ENCODE data around the gene CADPS. TPM values are rescaled to one million over a fixed set of nuclear protein-coding genes. Genes with fewer than 3 reads are reported as not detected.
A peak's percentile ranks its signal among the peaks of the same experiment; 100 is the strongest.
"Not testable (repeated sequence)": the region's sequence is repeated elsewhere in the genome, so short reads cannot be mapped to it uniquely, and the experiment has no call there.

The CADPS gene
- total and polyA plus RNA-seq, 5 donors from 2014 or later, result not detected

- DNase-seq (no peak), ATAC-seq (ENCODE audit: low read depth in 2 of 2) (no peak)
- Mint-ChIP-seq H3K4me1 (no peaks in the 10 kb centered on the region), H3K9me3 (peaks cover 0 to 11% (median 6%) of the 10 kb centered on the region in 7 donors), H3K4me3 (no peak overlapping the region), H3K27me3 (no peaks in the 10 kb centered on the region), H3K36me3 (no peaks in the 10 kb centered on the region), H3K27ac (no peak overlapping the region)
- Histone ChIP-seq H3K4me1 (ENCODE audit: control insufficient read depth, insufficient read depth, low read length, poor library complexity, severe bottlenecking) (no peaks in the 10 kb centered on the region), H3K27ac (ENCODE audit: insufficient read depth, low read length, poor library complexity, severe bottlenecking) (no peak overlapping the region), H3K4me3 (ENCODE audit: low read depth, low read length) (no peak overlapping the region), H3K9me3 (ENCODE audit: control insufficient read depth in 2 of 2, low read length in 2 of 2) (peaks cover 0 to 3% of the 10 kb centered on the region in 2 experiments), H3K27me3 (ENCODE audit: control insufficient read depth, insufficient read depth, low read length) (no peaks in the 10 kb centered on the region), H3K36me3 (ENCODE audit: control insufficient read depth, insufficient read depth, low read length) (no peaks in the 10 kb centered on the region)
Measured at GRCh38 chr3:62584636-62585035, 290.6 kb downstream of the CADPS start.

GRCh38 chr3:62582495-62583172 is 292.6 kb downstream of the CADPS start:
- Mint-ChIP-seq H3K27me3 (no peaks in the 10 kb centered on the region), H3K27ac (no peak overlapping the region), H3K4me1 (no peaks in the 10 kb centered on the region), H3K36me3 (no peaks in the 10 kb centered on the region), H3K9me3 (peaks cover 0 to 20% (median 6%) of the 10 kb centered on the region in 7 donors), H3K4me3 (no peak overlapping the region)
- ATAC-seq (ENCODE audit: low read depth in 2 of 2) (no peak), DNase-seq (no peak)
- Histone ChIP-seq H3K27ac (ENCODE audit: insufficient read depth, low read length, poor library complexity, severe bottlenecking) (no peak overlapping the region), H3K27me3 (ENCODE audit: control insufficient read depth, insufficient read depth, low read length) (no peaks in the 10 kb centered on the region), H3K9me3 (ENCODE audit: control insufficient read depth in 2 of 2, low read length in 2 of 2) (peaks cover 0 to 4% of the 10 kb centered on the region in 2 experiments), H3K4me3 (ENCODE audit: low read depth, low read length) (no peak overlapping the region), H3K4me1 (ENCODE audit: control insufficient read depth, insufficient read depth, low read length, poor library complexity, severe bottlenecking) (no peaks in the 10 kb centered on the region), H3K36me3 (ENCODE audit: control insufficient read depth, insufficient read depth, low read length) (no peaks in the 10 kb centered on the region)

- not testable (repeated sequence) for H3K27ac Mint-ChIP-seq; H3K4me1 Mint-ChIP-seq; H3K9me3 ChIP-seq (ENCODE audit: control insufficient read depth in 2 of 2, low read length in 2 of 2); ATAC-seq (ENCODE audit: low read depth in 2 of 2); H3K4me1 ChIP-seq (ENCODE audit: control insufficient read depth, insufficient read depth, low read length, poor library complexity, severe bottlenecking); H3K4me3 ChIP-seq (ENCODE audit: low read depth, low read length); H3K27me3 ChIP-seq (ENCODE audit: control insufficient read depth, insufficient read depth, low read length); H3K4me3 Mint-ChIP-seq; H3K36me3 ChIP-seq (ENCODE audit: control insufficient read depth, insufficient read depth, low read length); DNase-seq; H3K27me3 Mint-ChIP-seq; H3K27ac ChIP-seq (ENCODE audit: insufficient read depth, low read length, poor library complexity, severe bottlenecking); H3K36me3 Mint-ChIP-seq
- H3K9me3 Mint-ChIP-seq, result peaks cover 0 to 20% (median 8%) of the 10 kb centered on the region in 7 donors
Measured at GRCh38 chr3:62580485-62580884, 294.7 kb downstream of the CADPS start.

GRCh38 chr3:62577153-62577552 is 298.1 kb downstream of the CADPS start:
- Mint-ChIP-seq H3K27ac (no peak overlapping the region), H3K9me3 (peaks cover 0 to 20% (median 10%) of the 10 kb centered on the region in 7 donors)

GRCh38 chr3:62574266-62574898 is 300.8 kb downstream of the CADPS start:
- no peak for ATAC-seq (ENCODE audit: low read depth in 2 of 2)
- peak overlapping the region in 1 of 3 donors; percentile 23 for H3K27ac Mint-ChIP-seq
- no peaks in the 10 kb centered on the region for H3K36me3 Mint-ChIP-seq
- DNase-seq, result no peak
- H3K9me3 ChIP-seq (ENCODE audit: control insufficient read depth in 2 of 2, low read length in 2 of 2), result no peaks in the 10 kb centered on the region
- H3K4me1 ChIP-seq (ENCODE audit: control insufficient read depth, insufficient read depth, low read length, poor library complexity, severe bottlenecking), result no peaks in the 10 kb centered on the region
- no peak overlapping the region for H3K27ac ChIP-seq (ENCODE audit: insufficient read depth, low read length, poor library complexity, severe bottlenecking)
- H3K4me1 Mint-ChIP-seq, result no peaks in the 10 kb centered on the region
- H3K27me3 ChIP-seq (ENCODE audit: control insufficient read depth, insufficient read depth, low read length), result no peaks in the 10 kb centered on the region
- H3K27me3 Mint-ChIP-seq, result no peaks in the 10 kb centered on the region
- H3K4me3 Mint-ChIP-seq, result peak overlapping the region in 1 of 4 donors; percentile 59
- H3K4me3 ChIP-seq (ENCODE audit: low read depth, low read length), result no peak overlapping the region
- H3K36me3 ChIP-seq (ENCODE audit: control insufficient read depth, insufficient read depth, low read length), result no peaks in the 10 kb centered on the region
- H3K9me3 Mint-ChIP-seq, result peaks cover 0 to 12% (median 5%) of the 10 kb centered on the region in 7 donors

More at GRCh38 chr3:62577153-62577552, 298.1 kb downstream of the CADPS start:
- Histone ChIP-seq H3K4me1 (ENCODE audit: control insufficient read depth, insufficient read depth, low read length, poor library complexity, severe bottlenecking) (no peaks in the 10 kb centered on the region), H3K4me3 (ENCODE audit: low read depth, low read length) (no peak overlapping the region), H3K27me3 (ENCODE audit: control insufficient read depth, insufficient read depth, low read length) (no peaks in the 10 kb centered on the region), H3K9me3 (ENCODE audit: control insufficient read depth in 2 of 2, low read length in 2 of 2) (peaks cover 0 to 4% of the 10 kb centered on the region in 2 experiments), H3K36me3 (ENCODE audit: control insufficient read depth, insufficient read depth, low read length) (no peaks in the 10 kb centered on the region), H3K27ac (ENCODE audit: insufficient read depth, low read length, poor library complexity, severe bottlenecking) (no peak overlapping the region)
- DNase-seq (no peak), ATAC-seq (ENCODE audit: low read depth in 2 of 2) (no peak)
- H3K4me1 Mint-ChIP-seq, result no peaks in the 10 kb centered on the region
- H3K36me3 Mint-ChIP-seq, result no peaks in the 10 kb centered on the region
- no peaks in the 10 kb centered on the region for H3K27me3 Mint-ChIP-seq
- H3K4me3 Mint-ChIP-seq, result no peak overlapping the region

- DNase-seq, result no peak
- H3K9me3 Mint-ChIP-seq, result peaks cover 0 to 4% (median 0%) of the 10 kb centered on the region in 7 donors
- H3K36me3 Mint-ChIP-seq, result no peaks in the 10 kb centered on the region
Measured at GRCh38 chr3:62571916-62572315, 303.3 kb downstream of the CADPS start.

GRCh38 chr3:62570888-62571287 is 304.3 kb downstream of the CADPS start:
- H3K27me3 Mint-ChIP-seq, result no peaks in the 10 kb centered on the region
- H3K27me3 ChIP-seq (ENCODE audit: control insufficient read depth, insufficient read depth, low read length), result no peaks in the 10 kb centered on the region
- DNase-seq (no peak), ATAC-seq (ENCODE audit: low read depth in 2 of 2) (no peak)
- H3K27ac ChIP-seq (ENCODE audit: insufficient read depth, low read length, poor library complexity, severe bottlenecking), result no peak overlapping the region
- no peaks in the 10 kb centered on the region for H3K9me3 ChIP-seq (ENCODE audit: control insufficient read depth in 2 of 2, low read length in 2 of 2)
- H3K4me1 ChIP-seq (ENCODE audit: control insufficient read depth, insufficient read depth, low read length, poor library complexity, severe bottlenecking), result no peaks in the 10 kb centered on the region
- H3K9me3 Mint-ChIP-seq, result peaks cover 0 to 4% (median 0%) of the 10 kb centered on the region in 7 donors
- no peaks in the 10 kb centered on the region for H3K36me3 Mint-ChIP-seq
- no peaks in the 10 kb centered on the region for H3K36me3 ChIP-seq (ENCODE audit: control insufficient read depth, insufficient read depth, low read length)
- no peak overlapping the region for H3K27ac Mint-ChIP-seq
- no peaks in the 10 kb centered on the region for H3K4me1 Mint-ChIP-seq
- no peak overlapping the region for H3K4me3 Mint-ChIP-seq
- H3K4me3 ChIP-seq (ENCODE audit: low read depth, low read length), result no peak overlapping the region

More at GRCh38 chr3:62571916-62572315, 303.3 kb downstream of the CADPS start:
- Histone ChIP-seq H3K36me3 (ENCODE audit: control insufficient read depth, insufficient read depth, low read length) (no peaks in the 10 kb centered on the region), H3K4me1 (ENCODE audit: control insufficient read depth, insufficient read depth, low read length, poor library complexity, severe bottlenecking) (no peaks in the 10 kb centered on the region), H3K4me3 (ENCODE audit: low read depth, low read length) (no peak overlapping the region), H3K27ac (ENCODE audit: insufficient read depth, low read length, poor library complexity, severe bottlenecking) (no peak overlapping the region), H3K9me3 (ENCODE audit: control insufficient read depth in 2 of 2, low read length in 2 of 2) (no peaks in the 10 kb centered on the region), H3K27me3 (ENCODE audit: control insufficient read depth, insufficient read depth, low read length) (no peaks in the 10 kb centered on the region)
- Mint-ChIP-seq H3K27ac (no peak overlapping the region), H3K27me3 (no peaks in the 10 kb centered on the region), H3K4me1 (no peaks in the 10 kb centered on the region), H3K4me3 (no peak overlapping the region)
- ATAC-seq (ENCODE audit: low read depth in 2 of 2), result no peak

- Histone ChIP-seq H3K4me3 (ENCODE audit: low read depth, low read length) (no peak overlapping the region), H3K4me1 (ENCODE audit: control insufficient read depth, insufficient read depth, low read length, poor library complexity, severe bottlenecking) (no peaks in the 10 kb centered on the region), H3K27ac (ENCODE audit: insufficient read depth, low read length, poor library complexity, severe bottlenecking) (no peak overlapping the region), H3K36me3 (ENCODE audit: control insufficient read depth, insufficient read depth, low read length) (no peaks in the 10 kb centered on the region), H3K27me3 (ENCODE audit: control insufficient read depth, insufficient read depth, low read length) (no peaks in the 10 kb centered on the region), H3K9me3 (ENCODE audit: control insufficient read depth in 2 of 2, low read length in 2 of 2) (no peaks in the 10 kb centered on the region)
- Mint-ChIP-seq H3K27me3 (no peaks in the 10 kb centered on the region), H3K4me3 (no peak overlapping the region), H3K9me3 (peaks cover 0 to 4% (median 0%) of the 10 kb centered on the region in 7 donors), H3K36me3 (no peaks in the 10 kb centered on the region), H3K4me1 (no peaks in the 10 kb centered on the region), H3K27ac (no peak overlapping the region)
- no peak for ATAC-seq (ENCODE audit: low read depth in 2 of 2)
- DNase-seq, result no peak
Measured at GRCh38 chr3:62569609-62570008, 305.6 kb downstream of the CADPS start.

All from CD4-positive, CD25-positive, alpha-beta regulatory T cell (primary cell).